KMS-11 (cell line): ENCODE results near the gene RBM25.

ENCODE experiments used
- H2AFZ ChIP-seq: fragments of 200-600 bp; sonication (generic); 2 replicates; pipeline ENCODE4 v1.6.1; 2016; ENCODE audit warnings: antibody characterized with exemption, mixed run types, low read depth
- H3K27ac ChIP-seq: fragments of 200-600 bp; sonication (generic); 2 replicates; pipeline ENCODE4 v1.6.1; 2016; ENCODE audit warnings: mild to moderate bottlenecking, mixed run types
- H3K27me3 ChIP-seq: fragments of 200-600 bp; sonication (generic); 2 replicates; pipeline ENCODE4 v1.6.1; 2017; ENCODE audit warnings: mild to moderate bottlenecking, low read depth, mixed run types, moderate library complexity; ENCODE audit not compliant: insufficient read depth
- H3K36me3 ChIP-seq: fragments of 200-600 bp; sonication (generic); 2 replicates; pipeline ENCODE4 v1.6.1; 2017; ENCODE audit warnings: mild to moderate bottlenecking, mixed run types; ENCODE audit not compliant: insufficient read depth
- H3K4me1 ChIP-seq: fragments of 200-600 bp; sonication (generic); 2 replicates; pipeline ENCODE4 v1.6.1; 2016; ENCODE audit warnings: mild to moderate bottlenecking, low read depth, mixed run types; ENCODE audit not compliant: poor library complexity, severe bottlenecking
- H3K4me2 ChIP-seq: fragments of 200-600 bp; sonication (generic); 2 replicates; pipeline ENCODE4 v1.7.0; 2016; ENCODE audit warnings: mild to moderate bottlenecking, mixed run types
- H3K4me3 ChIP-seq: fragments of 200-600 bp; sonication (generic); IDR thresholded peaks from 2 replicates; pipeline ENCODE4 v1.6.1; 2017; ENCODE audit warnings: low read depth, low read length, mixed read lengths; ENCODE audit not compliant: insufficient read depth
- H3K79me2 ChIP-seq: fragments of 200-600 bp; sonication (generic); 2 replicates; pipeline ENCODE4 v1.6.1; 2016; ENCODE audit warnings: low read depth, mixed run types; ENCODE audit not compliant: insufficient read depth
- H3K9ac ChIP-seq: fragments of 200-600 bp; sonication (generic); 2 replicates; pipeline ENCODE4 v1.6.1; 2016; ENCODE audit warnings: mild to moderate bottlenecking, mixed run types
- H4K20me1 ChIP-seq: fragments of 200-600 bp; sonication (generic); 2 replicates; pipeline ENCODE4 v1.6.1; 2016; ENCODE audit warnings: mild to moderate bottlenecking, mixed run types; ENCODE audit not compliant: insufficient read depth
- TF ChIP-seq, protein P1 (sequence below): fragments of 200-600 bp; sonication (generic); conservative IDR thresholded peaks from 2 replicates; pipeline ENCODE4 v1.6.1; 2017; ENCODE audit warnings: low read depth, mild to moderate bottlenecking, antibody characterized with exemption, low read length, moderate library complexity, mixed read lengths

The RBM25 gene

DNA sequence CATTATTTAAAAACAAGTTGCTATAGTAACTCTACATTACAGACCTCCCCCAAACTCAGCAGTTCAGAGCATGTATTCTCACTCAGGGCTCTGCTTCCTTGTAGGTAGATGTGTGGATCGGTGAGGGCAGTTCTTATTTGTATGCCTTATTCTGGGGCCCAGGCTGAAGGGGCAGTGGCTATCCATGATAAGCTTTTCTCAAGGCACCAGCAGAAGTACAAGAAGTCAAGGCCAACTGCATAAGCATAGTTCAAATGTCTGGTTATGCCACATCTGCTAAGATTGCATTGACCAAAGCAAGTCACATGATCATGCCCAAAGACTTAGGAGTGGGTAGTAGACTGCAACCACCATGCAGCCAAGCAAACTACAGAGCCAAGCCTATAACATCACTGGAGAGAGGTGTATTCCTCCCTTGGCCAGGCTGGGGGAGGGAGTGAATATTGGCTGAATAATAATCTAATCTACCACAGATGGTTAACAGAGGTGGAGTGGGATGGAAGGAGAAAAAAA is 82.5 kb downstream of the RBM25 start:
- H3K4me3 ChIP-seq = no peak overlapping the region
- TF ChIP-seq, protein P1, sequence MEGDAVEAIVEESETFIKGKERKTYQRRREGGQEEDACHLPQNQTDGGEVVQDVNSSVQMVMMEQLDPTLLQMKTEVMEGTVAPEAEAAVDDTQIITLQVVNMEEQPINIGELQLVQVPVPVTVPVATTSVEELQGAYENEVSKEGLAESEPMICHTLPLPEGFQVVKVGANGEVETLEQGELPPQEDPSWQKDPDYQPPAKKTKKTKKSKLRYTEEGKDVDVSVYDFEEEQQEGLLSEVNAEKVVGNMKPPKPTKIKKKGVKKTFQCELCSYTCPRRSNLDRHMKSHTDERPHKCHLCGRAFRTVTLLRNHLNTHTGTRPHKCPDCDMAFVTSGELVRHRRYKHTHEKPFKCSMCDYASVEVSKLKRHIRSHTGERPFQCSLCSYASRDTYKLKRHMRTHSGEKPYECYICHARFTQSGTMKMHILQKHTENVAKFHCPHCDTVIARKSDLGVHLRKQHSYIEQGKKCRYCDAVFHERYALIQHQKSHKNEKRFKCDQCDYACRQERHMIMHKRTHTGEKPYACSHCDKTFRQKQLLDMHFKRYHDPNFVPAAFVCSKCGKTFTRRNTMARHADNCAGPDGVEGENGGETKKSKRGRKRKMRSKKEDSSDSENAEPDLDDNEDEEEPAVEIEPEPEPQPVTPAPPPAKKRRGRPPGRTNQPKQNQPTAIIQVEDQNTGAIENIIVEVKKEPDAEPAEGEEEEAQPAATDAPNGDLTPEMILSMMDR = no peak
- no peaks in the 10 kb centered on the region for H3K27me3 ChIP-seq
- no peak overlapping the region; the same call in 1 of the 2 replicates for H3K4me2 ChIP-seq
- peaks cover 54% of the 10 kb centered on the region for H3K4me1 ChIP-seq
- H3K79me2 ChIP-seq = peaks cover 72% of the 10 kb centered on the region
- no peaks in the 10 kb centered on the region for H4K20me1 ChIP-seq
- no peak overlapping the region for H2AFZ ChIP-seq
- H3K36me3 ChIP-seq = no peaks in the 10 kb centered on the region
- no peak overlapping the region for H3K9ac ChIP-seq
- peak overlapping the region; percentile 97 for H3K27ac ChIP-seq

DNA sequence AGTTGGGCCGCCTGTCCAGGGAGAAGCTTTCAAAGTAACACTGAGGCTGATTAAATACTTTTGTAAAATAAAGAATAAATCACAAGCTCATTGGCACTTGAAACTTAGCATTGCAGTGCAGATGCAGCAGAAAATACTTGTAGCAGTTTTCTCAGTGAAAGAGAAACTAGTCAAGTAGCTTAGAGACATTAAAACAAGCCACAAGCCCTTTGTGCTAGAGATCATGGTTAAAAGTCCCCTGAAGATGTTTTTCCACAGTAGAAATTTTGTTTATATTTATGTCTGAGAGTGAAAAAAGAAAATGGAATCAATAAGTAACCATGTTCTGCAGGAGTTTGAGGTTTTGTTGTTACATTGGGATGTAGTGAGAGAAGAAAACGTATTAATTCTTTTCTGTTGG is 83.9 kb downstream of the RBM25 start:
- no peaks in the 10 kb centered on the region for H4K20me1 ChIP-seq
- peak overlapping the region; percentile 97 for H3K27ac ChIP-seq
- H3K4me1 ChIP-seq = peaks cover 62% of the 10 kb centered on the region
- peaks cover 77% of the 10 kb centered on the region for H3K79me2 ChIP-seq
- no peak overlapping the region for H3K4me3 ChIP-seq
- no peak overlapping the region for H2AFZ ChIP-seq
- no peaks in the 10 kb centered on the region for H3K27me3 ChIP-seq
- H3K36me3 ChIP-seq = no peaks in the 10 kb centered on the region
- TF ChIP-seq, protein P1 = no peak
- peak overlapping the region; percentile 73 for H3K9ac ChIP-seq
- peak overlapping the region; percentile 95 for H3K4me2 ChIP-seq

DNA sequence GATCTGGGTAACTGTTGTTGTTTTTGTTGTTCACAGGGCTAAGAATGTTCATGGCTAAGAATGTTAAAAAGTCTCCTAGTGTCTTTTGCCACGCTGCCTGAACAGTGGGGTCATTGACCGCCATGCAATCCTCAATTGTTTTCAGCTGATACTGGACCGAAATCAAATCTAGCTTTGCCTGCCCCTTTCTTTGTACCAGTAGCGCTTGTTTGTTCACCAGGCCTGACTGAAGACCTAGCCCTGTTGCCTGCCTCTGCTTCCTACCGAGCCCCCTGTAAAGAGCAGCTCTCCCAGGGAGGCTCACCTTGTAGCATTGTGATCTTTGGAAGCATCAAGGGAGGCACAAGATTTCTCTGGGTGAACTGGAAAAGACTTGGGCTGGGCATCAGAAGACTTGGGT is 84.7 kb downstream of the RBM25 start:
- no peak overlapping the region for H3K4me3 ChIP-seq
- H3K36me3 ChIP-seq = no peaks in the 10 kb centered on the region
- peak overlapping the region; percentile 97 for H3K27ac ChIP-seq
- no peak overlapping the region for H2AFZ ChIP-seq
- no peaks in the 10 kb centered on the region for H3K27me3 ChIP-seq
- H4K20me1 ChIP-seq = no peaks in the 10 kb centered on the region
- H3K79me2 ChIP-seq = peaks cover 78% of the 10 kb centered on the region
- TF ChIP-seq, protein P1 = no peak
- H3K9ac ChIP-seq = peak overlapping the region; percentile 73
- H3K4me2 ChIP-seq = peak overlapping the region; percentile 95
- peaks cover 65% of the 10 kb centered on the region for H3K4me1 ChIP-seq

DNA sequence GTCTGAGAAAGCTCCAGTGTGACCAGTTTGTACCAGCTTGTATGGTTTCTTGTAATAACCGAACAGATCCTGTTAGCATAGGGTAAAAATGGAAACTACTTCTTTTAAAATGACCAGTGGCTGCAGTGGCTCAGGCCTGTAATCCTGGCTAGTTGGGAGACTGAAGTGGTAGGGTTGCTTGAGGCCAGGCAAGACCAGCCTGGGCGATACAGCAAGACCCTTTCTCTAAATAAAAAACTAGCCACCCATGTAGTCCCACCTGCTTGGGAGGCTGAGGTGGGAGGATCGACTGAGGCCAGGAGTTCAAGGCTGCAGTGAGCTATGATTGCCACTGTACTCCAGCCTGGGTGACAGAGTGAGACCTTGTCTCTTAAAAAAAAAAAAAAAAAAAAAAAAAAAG is 85.3 kb downstream of the RBM25 start:
- no peak overlapping the region for H2AFZ ChIP-seq
- no peaks in the 10 kb centered on the region for H3K36me3 ChIP-seq
- no peaks in the 10 kb centered on the region for H4K20me1 ChIP-seq
- no peaks in the 10 kb centered on the region for H3K27me3 ChIP-seq
- no peak overlapping the region for H3K4me3 ChIP-seq
- peak overlapping the region; percentile 95 for H3K4me2 ChIP-seq
- TF ChIP-seq, protein P1 = no peak
- peaks cover 81% of the 10 kb centered on the region for H3K79me2 ChIP-seq
- H3K27ac ChIP-seq = peak overlapping the region; percentile 97
- H3K4me1 ChIP-seq = peaks cover 65% of the 10 kb centered on the region
- H3K9ac ChIP-seq = peak overlapping the region; percentile 73; the same call in 1 of the 2 replicates
